SK-N-DZ (cell line): ENCODE measurements around the gene ANKRD52. TPM values are rescaled to one million over a fixed set of nuclear protein-coding genes. Genes with fewer than 3 reads are reported as not detected.
"Not testable (repeated sequence)": the region's sequence is repeated elsewhere in the genome, so short reads cannot be mapped to it uniquely, and the experiment has no call there.

Experiments used
- DNase-seq: peaks from one replicate; pipeline ENCODE4 v3.0.0-alpha.2; 2015; ENCODE audit warnings: low spot score
- polyA plus RNA-seq, 2 experiments: library from polyadenylated mRNA; depleted of rRNA; stranded (reverse); fragments of >200 nt; gene quantifications; 2 replicates each; pipeline ENCODE4 v1.2.3, GENCODE V29; 2014

ANKRD52 gene
- 8.1 and 13.8 TPM in 2 replicates for polyA plus RNA-seq (2014; cell fraction: cytosol; rRNA removed)
- 17.8 and 30.9 TPM in 2 replicates for polyA plus RNA-seq (2014; cell fraction: nucleus; rRNA removed)

DNA sequence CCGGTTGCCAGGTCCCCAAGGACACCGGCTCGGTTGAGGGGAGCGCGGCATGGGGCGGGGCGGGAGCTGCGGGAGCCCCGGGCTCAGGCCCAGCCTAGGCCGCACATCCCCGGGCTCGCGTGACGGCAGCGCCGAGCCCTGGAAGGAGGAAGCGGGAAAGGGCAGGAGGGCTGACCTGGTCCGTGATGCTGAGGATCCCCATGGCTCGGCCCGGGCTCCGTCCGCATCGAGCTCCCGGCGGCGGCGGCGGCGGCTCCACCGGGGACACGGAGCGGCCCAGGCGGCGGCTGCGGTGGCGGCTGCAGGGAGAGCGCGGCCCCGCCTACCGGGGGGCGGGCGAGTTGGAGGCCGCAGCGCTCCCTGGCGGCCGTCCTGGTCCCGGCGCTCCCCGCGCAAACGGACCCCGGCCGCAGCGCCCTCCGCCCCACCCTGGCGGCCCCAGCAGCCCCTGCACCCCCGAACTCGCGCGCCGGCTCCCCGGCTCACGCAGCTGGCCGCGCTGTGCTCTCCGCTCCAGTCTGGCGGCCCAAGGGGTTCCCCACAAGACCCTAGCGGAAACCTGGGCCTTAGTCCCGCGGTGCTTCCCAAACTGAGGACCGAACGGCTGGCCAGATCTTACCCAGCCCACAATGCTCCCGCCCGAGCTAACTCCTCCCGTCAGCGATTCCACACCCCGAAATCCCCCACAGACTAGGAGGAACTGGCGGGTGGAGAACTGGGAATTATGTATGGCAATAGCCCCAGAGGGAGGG is at the start of gene ANKRD52:
TSS of gene ANKRD52 (minus strand) at position 317 of the 752 bp plus-strand sequence. CDS start at position 202, 115 bp downstream.
- DNase-seq, result peak; percentile 62

DNA sequence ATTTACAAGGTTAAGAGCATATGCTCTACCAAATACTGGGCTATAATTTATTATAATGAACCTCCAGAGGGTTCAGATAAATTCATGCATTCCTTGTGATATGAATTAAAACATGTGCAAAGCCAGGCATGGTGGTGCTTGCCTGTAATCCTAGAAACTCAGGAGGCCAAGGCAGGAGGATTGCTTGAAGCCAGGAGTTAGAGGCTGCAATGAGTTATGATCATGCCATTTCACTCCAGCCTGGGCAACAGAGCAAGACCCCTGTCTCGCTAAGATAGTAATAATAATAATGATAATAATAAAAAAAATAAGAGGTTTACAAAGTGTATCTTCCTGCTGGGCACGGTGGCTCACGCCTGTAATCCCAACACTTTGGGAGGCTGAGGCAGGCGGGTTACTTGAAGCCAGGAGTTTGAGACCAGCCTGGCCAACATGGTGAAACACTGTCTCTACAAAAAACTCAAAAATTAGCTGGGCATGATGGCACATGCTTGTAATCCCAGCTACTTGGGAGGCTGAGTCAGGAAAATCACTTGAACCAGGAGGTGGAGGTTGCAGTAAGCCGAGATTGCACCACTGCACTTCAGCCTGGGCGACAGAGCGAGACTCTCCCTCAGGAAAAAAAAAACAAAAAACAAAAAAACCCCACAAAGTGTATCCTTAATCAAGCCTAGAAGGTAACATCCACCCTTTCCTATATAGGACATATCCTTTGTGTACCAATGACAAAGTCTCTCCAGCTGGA is 49.2 kb upstream of the ANKRD52 start:
- DNase-seq, result no peak

DNA sequence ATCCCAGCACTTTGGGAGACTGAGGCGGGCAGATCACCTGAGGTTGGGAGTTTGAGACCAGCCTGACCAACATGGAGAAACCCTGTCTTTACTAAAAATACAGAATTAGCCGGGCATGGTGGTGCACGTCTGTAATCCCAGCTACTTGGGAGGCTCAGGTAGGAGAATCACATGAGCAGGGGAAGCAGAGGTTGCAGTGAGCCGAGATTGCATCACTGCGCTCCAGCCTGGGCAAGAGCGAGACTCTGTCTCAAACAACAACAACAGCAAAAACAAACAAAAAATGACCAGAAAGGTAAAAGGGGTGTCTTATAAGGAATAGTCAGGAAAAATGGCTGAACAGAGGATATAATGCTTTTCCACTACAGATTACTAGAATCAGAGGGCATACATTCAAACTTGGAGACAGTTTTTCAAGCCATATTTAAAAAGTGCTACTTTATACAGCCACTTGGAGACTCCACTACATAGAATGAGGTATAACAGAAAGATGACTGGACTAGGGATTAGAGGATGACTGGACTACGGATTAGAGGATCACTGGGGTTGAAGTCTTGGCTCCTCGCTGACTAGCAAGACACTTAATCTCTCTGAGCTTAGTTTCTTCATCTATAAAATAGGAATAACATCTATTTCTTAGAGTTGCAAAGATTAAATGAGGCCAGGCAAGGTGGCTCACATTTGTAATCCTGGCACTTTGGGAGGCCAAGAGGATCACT is 46.8 kb upstream of the ANKRD52 start:
- no peak for DNase-seq

DNA sequence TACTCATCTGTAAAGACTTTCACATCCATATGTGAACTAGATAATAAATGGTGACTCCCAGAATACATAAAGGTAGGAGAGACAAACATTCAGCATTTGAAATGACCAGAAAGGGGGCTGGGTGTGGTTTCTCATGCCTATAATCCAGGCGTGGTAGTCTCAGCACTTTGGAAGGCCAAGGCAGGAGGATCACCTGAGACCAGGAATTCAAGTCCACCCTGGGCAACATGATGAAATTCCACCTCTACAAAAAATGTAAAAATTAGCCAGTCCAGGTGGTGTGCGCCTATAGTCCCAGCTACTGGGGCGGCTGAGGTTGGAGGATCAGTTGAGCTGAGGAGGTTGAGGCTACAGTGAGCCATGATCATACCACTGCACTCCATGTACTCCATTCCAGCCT is 46.1 kb upstream of the ANKRD52 start:
- DNase-seq, result no peak

DNA sequence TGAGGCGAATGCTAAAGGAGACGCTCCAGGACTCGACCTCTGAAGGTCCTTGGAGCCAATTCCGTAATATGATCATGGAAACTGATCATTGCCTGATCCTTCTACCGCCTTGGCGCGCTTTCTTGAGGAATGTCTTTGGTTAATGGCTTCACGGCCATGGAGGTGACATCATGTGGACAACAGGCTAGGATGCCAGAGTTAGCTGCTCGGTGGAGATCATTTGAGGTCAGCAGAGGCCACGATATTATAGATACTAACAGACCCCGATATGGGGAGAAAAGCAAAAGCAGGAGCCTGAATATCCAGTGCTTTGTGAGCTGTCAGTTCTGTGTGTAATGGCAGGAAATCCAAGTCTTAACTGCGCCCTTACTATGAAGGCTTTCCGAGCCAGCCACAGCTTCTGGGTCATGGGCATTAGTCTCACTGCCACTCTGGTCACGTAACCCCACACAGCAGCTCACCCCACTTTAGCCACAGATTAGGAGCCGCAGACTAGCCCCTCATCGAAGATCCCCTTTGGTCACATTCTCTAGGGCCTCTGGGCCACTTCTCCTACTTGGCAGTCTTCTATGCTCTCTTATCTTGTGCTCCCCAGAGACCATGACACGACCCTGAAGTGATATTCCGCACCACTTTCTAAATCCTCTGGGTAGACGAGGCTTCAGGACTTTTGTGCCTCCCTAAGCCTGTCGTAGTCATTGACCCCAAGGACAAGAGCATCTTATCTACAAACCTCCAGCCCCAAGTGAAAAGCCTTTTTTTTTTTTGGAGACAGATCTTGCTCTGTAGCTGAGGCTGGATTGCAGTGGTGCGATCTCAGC is 42.7 kb upstream of the ANKRD52 start:
- DNase-seq, result no peak

DNA sequence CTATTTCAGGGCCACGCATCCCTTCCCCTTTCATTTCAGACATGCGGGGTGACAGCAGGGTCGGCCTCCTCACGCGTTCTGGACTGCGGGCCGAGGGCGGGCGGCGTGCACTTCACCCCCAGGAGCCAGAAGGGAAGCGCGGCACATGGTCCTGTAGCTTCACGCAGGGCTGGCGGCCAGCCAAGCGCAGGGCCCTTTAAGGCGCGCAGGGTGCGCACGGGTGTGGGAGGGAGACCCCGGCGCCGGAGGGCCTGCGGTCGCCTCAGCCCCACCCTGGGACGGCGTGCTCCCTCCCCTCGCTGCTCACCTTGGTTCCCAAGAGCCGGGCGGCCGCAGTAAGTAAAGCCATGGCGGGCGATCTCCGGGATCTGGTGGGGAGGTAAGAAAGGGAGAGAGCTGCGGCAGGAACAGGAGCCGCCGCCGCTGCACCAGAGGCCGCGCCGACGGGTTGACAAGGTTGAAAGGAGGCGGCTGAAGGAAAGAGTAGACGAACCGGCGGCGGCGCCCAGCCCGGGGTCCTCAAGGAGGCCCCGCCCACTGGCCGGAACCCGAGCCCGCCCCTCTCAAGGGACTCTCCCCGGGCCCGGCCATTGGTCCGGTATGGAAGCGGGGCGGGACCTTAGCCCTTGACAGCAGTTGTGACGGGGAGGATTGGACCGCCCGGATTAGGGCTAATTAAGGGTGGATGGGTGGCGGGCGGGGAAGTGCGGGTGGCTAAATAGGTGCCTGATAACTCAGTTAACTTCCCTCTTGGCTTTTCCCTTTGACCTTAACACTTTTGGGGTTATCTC is 41.9 kb upstream of the ANKRD52 start, which contains the start of gene CS:
TSS of gene CS (minus strand) at position 478 of the 791 bp plus-strand sequence. CDS start at position 349, 129 bp downstream.
- peak; percentile 99 for DNase-seq

DNA sequence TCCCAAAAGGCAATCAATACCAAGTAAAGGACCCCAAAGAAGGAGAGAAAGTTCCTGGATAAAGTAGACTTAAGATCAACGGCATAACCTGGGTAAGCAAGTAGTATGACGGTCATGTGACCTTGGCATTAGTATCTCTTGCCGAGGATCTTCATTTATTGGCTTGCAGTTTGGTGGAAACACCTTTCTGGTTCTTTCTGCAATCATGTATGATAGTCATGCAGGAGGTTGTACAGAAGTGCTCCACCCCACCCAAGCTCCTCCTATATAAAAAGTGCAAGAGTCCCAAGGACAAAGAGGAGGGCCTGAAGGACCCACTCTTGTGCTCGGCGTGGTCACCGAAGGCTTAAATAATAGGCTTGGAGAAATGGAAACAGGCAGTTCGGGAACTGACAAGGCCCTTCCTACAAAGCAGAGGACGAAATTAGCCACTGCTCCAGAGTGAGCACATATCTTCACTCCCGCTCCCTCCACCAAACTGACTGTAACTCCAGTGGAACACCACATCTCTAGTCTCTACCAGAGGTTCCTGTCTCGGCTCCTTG is 41.2 kb upstream of the ANKRD52 start:
- DNase-seq, result no peak

DNA sequence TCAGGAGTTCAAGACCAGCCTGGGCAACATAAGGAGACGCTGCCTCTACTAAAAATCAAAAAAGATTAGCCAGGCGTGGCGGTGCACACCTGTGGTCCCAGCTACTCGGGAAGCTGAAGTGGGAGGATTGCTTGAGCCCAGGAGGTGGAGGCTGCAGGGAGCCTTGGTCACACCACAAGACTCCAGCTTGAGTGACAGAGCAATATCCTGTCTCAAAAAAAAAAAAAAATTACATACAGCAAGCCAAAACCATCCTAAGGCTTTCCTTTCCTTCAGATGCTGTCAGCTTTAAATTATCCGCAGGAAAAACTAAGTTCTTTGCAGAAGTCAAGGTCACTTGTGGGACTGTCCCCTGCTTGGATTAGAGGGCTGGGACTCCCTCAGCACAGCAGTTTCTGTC is 40.6 kb upstream of the ANKRD52 start:
- no peak for DNase-seq

DNA sequence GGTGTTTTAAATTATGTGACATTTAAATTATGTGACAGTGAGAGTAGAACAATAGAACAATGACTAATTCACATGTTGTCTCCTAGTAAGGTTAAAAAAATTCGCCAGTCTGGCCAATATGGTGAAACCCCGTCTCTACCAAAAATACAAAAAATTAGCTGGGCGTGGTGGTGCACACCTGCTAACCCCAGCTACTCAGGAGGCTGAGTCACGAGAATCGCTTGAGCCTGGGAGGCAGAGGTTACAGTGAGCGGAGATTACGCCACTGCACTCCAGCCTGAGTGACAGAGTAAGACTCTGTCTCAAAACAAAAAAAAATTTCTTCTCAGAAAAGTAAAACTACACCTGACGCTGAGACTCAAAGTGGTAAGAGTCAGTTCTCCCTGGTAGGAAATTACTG is 39.2 kb upstream of the ANKRD52 start:
- no peak for DNase-seq

DNA sequence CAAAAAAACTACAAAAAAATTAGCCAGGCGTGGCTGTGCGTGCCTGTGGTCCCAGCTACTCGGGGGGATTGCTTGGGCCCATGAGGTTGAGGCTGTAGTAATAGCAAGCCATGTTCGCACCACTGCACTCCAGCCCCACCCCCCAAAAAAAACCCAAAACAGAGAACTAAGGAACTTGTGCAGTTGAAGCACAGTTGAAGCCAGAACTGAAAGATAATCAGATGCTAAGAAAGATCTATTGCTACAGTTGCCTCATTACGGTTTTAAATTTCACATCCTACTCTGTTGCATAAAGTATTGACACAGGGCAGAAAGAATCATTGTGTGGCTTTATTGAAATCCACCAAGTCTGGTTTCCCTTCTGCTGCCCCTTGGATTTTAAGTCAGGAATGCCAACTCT is 38.1 kb upstream of the ANKRD52 start:
- no peak for DNase-seq

DNA sequence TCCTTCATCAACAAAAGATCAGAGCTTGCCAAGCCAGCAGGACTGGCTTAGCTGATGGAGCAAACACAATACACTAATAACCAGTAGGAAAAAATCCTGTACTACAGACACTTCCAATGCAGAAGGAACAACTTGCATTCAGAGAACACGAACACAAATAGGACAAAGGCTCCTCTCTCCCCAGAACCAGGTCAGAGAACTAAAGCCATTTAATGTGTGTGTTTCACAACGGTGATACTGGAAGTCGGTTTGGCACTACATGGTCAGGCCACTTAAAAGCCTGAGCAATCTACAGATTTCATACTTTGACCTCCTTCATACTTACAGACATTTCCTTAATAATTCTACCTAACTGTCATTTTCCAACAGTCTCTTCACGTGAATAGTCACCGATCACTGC is 35.6 kb upstream of the ANKRD52 start:
- DNase-seq, result no peak

DNA sequence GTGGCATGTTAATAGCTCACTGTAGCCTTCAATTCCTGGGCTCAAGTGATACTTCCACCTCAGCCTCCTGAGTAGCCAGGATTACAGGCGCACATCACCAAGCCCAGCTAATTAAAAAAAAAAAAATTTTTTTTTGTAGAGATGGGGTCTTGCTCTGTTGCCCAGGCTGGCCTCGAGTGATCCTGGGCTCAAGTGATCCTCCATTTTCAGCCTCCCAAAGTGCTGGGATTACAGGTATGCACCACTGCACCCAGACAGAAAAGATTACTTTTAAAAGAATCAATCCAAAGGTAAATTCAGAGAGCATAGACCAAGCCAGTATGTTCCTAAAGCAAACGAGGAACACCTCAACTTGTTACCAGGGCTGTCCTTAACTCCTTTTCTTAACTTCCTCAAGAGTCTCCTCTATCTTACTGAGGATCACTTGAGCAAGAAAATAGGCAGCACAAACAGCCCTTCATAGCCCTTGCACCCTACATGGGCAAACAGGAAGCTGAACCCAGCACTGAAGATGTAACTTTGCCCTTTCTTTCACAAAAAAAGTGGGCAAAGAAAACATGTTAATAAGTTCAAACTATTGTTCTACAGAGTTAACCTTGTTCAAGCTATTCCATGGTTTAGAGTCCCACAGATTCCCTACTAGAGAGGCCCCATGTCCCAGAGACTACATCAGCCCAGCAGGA is 30.7 kb upstream of the ANKRD52 start:
- DNase-seq, result no peak

DNA sequence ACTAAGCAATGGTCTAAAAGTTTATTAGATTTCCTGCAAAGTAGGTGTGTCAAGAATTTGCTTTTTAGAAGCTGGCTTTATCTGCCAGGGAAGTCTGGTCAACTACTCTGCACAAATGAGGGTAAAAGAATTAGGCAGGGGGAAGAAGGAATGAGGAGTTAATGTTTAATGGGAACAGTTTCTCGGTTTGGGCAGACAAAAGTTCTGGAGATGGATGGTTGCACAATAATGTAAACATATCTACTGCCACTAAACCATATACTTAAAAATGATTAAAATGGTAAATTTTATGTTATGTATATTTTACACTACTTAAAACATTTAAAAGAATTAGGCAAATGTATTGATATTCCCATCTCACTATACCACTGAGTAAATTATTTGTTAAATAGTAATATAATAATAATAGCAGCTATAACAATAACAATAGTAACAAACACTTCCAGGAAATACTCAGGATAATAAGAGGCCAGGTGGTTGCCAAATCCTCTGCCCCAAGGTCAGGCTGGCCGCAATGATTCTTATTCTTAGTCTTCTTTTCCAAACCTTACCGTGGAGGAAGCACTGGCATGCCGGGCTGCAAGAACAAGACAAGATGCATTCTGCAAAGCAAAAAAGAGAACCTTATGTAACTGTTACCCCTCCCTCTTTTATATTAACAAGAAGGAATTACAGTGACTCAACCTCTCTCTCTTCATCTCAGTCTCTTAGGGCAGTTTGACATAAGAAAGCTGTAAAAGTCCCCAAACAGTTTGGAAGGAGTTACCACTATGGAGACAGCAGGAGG is 28.1 kb upstream of the ANKRD52 start:
- DNase-seq, result no peak

DNA sequence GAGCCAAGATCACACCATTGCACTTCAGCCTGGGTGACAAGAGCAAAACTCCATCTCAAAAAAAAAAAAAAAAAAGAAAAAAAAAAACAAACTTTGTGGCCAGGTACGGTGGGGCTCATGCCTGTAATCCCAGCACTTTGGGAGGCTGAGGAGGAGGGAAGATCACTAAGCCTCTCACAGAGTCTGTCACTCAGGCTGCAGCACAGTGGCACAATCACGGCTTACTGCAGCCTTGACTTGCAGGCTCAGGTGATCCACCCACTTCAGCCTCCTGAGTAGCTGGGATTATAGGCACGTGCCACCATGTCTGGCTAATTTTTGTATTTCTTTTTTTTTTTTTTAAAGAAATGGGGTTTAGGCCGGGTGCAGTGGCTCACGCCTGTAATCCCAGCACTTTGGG is 26.1 kb upstream of the ANKRD52 start:
- not testable (repeated sequence) for DNase-seq

DNA sequence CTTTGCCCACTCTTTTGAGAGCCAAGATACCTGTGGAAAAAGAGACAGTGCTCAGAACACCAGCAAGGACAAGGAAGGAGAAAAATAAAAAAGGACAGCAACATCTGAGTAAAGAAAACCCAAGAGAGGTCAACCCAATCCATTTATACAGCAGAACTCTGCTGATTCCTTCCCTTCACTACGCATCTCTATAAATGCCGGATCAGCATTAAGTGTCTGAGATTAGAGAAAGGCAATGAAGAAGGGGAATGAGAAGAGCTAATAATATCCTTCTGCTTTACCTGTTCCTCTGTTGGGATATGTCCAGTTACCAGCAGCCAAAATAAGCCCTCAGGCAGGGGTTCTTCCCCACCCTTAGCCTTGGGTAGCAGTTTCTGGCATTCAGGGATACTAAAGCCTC is 24.4 kb upstream of the ANKRD52 start:
- no peak for DNase-seq

DNA sequence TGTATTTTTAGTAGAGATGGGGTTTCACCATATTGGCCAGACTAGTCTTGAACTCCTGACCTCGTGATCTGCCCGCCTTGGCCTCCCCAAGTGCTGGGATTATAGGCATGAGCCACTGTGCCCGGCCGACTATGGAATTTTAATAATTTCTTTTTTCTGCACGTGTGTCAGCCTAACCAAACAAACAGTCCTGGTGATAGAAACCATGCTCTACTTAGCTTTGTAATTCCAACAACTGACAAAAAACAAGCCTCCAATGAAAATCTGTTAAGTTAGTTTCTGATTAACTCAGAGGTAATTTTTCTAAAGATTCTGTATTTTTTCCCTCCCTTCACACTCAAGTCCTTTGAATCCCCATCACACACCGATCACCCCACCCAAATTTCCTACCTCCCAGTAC is 23.8 kb upstream of the ANKRD52 start:
- DNase-seq, result no peak

DNA sequence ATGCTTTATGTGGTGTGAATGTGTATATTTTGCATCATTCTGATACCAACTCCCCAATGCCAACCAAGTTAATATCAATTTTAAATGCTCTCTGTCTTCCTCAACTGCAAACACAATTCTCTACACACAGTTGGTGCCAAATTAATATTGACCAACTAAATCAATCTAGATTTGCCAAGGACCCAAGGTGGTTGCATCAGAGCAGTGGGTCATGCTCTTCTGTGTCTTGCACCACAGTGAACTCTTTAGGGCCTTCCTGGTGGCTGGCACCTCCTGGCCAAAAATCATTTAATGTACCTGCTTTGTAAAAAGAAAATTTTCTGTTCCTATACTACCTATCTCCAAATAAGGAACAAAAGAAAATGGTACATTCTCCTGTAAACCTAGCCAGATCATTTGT is 22.7 kb upstream of the ANKRD52 start:
- DNase-seq, result no peak

DNA sequence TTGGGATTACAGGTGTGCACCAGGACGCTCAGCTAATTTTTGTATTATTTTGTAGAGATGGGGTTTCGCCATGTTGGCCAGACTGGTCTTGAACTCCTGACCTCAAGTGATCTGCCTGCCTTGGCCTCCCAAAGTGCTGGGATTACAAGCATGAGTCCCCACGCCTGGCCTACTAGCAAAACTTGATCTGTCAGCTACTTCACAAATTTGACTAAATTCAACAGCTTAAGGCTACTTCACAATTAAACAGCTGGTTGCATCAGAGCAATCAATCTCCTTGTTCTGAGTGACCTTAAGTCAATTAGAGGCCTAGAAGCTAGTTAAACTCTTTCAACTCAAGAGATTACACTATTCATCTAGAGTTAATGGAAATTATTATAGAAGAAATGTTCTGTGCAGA is 20.7 kb upstream of the ANKRD52 start:
- DNase-seq, result no peak

DNA sequence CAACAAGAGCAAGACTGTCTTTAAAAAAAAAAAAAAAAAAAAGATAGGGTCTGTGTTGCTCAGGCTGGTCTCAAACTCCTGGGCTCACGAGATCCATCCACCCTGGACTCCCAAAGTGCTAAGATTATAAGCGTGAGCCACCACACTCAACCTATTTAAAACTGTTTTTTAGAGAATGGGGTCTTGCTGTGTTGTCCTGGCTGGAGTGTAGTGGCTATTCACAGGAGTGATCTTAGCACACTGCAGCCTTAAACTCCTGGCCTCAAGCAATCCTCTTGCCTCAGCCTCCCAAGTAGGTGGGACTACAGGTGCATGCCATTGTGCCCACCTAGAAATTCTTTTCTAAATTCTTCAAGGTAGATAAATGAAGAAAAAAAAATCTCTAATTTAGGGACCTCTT is 16.1 kb upstream of the ANKRD52 start:
- DNase-seq, result no peak
